K562 (cell line): Measurements from ENCODE around the gene IPO7. TPM values are rescaled to one million over a fixed set of nuclear protein-coding genes. Genes with fewer than 3 reads are reported as not detected.

Experiments used
- CREM ChIP-seq: IDR thresholded peaks from 2 replicates; pipeline ENCODE4 v1.6.1; 2014; ENCODE audit warnings: antibody characterized with exemption, low read depth
- CUX1 ChIP-seq: fragments of 200-800 bp; sonication (Bioruptor generic); IDR thresholded peaks from 2 replicates; pipeline ENCODE4 v1.6.1; 2016; ENCODE audit warnings: missing genetic modification characterization, missing compliant biosample characterization
- FOSL1 ChIP-seq: fragments of 200-800 bp; sonication (Bioruptor generic); conservative IDR thresholded peaks from 2 replicates; pipeline ENCODE4 v1.6.1; 2016; ENCODE audit warnings: missing genetic modification characterization, missing compliant biosample characterization
- FOXA3 ChIP-seq, 2 experiments: fragments of 450-650 bp in 1 of 2; sonication (generic) in 1 of 2; formaldehyde crosslinking; IDR thresholded peaks in 1 of 2; conservative IDR thresholded peaks in 1 of 2; 2 replicates each; pipeline versions ENCODE4 v1.4.0 to v1.8.0; 2020 to 2022; ENCODE audit warnings: mild to moderate bottlenecking in 2 of 2, missing genetic modification reagents in 1 of 2
- FOXK2 ChIP-seq, 2 experiments: fragments of 450-650 bp; IDR thresholded peaks in 1 of 2; conservative IDR thresholded peaks in 1 of 2; 2 replicates each; pipeline ENCODE4 v1.6.1; 2016; ENCODE audit warnings: low read depth in 2 of 2, mild to moderate bottlenecking in 1 of 2
- GTF2B ChIP-seq: IDR thresholded peaks from 2 replicates; pipeline ENCODE4 v1.6.1; 2011; ENCODE audit not compliant: insufficient read length; ENCODE audit errors: extremely low read depth
- JUN ChIP-seq, 2 experiments: sonication (generic) in 1 of 2; formaldehyde crosslinking in 1 of 2; IDR thresholded peaks; 2 replicates each; pipeline versions ENCODE4 v1.6.1 to v1.8.0; 2012 to 2022; ENCODE audit warnings: borderline replicate concordance in 2 of 2, mild to moderate bottlenecking in 2 of 2, improper control_type of control experiment in 1 of 2, low read depth in 1 of 2, low read length in 1 of 2, missing genetic modification reagents in 1 of 2
- MYC ChIP-seq, 2 experiments: fragments of 250-450 bp in 1 of 2; sonication (Bioruptor Pico) in 1 of 2; IDR thresholded peaks; 2 replicates each; pipeline versions ENCODE4 v1.5.1 to v1.6.1; 2012 to 2021; ENCODE audit warnings: low read depth in 2 of 2, borderline replicate concordance in 1 of 2, improper control_type of control experiment in 1 of 2, low read length in 1 of 2, mild to moderate bottlenecking in 1 of 2, moderate library complexity in 1 of 2
- NFIX ChIP-seq: fragments of 250-450 bp; sonication (Bioruptor Pico); IDR thresholded peaks from 2 replicates; pipeline ENCODE4 v1.4.0; 2020; ENCODE audit warnings: low read depth, mild to moderate bottlenecking, moderate library complexity
- SAFB2 ChIP-seq: fragments of 200-400 bp; formaldehyde crosslinking; IDR thresholded peaks from 2 replicates; pipeline ENCODE4 v1.6.1; 2018; ENCODE audit warnings: borderline replicate concordance, low read length, low read depth, moderate library complexity; ENCODE audit not compliant: severe bottlenecking
- TOE1 ChIP-seq, 2 experiments: fragments of 450-650 bp in 1 of 2; sonication (generic) in 1 of 2; formaldehyde crosslinking in 1 of 2; IDR thresholded peaks; 2 replicates each; pipeline versions ENCODE4 v1.7.1 to v1.8.0; 2016 to 2022; ENCODE audit warnings: borderline replicate concordance in 2 of 2, mild to moderate bottlenecking in 2 of 2, antibody characterized with exemption in 1 of 2, inconsistent platforms in 1 of 2, low read depth in 1 of 2, missing genetic modification reagents in 1 of 2, moderate library complexity in 1 of 2
- ZBTB1 ChIP-seq: sonication (generic); formaldehyde crosslinking; IDR thresholded peaks from 2 replicates; pipeline ENCODE4 v1.8.1; 2023; ENCODE audit warnings: missing genetic modification reagents, low read depth, mild to moderate bottlenecking, borderline replicate concordance
- ZFX ChIP-seq: sonication (generic); formaldehyde crosslinking; IDR thresholded peaks from 2 replicates; pipeline ENCODE4 v1.8.0; 2022; ENCODE audit warnings: mild to moderate bottlenecking, missing genetic modification reagents, moderate library complexity
- ZNF121 ChIP-seq: sonication (generic); formaldehyde crosslinking; conservative IDR thresholded peaks from 2 replicates; pipeline ENCODE4 v1.8.0; 2022; ENCODE audit warnings: missing genetic modification reagents
- ZNF655 ChIP-seq: fragments of 250-450 bp; sonication (Bioruptor Pico); IDR thresholded peaks from 2 replicates; pipeline ENCODE4 v1.5.0; 2021
- polyA plus RNA-seq, 8 experiments: library from polyadenylated mRNA; depleted of rRNA in 4 of 8; stranded (reverse) in 5 of 8; unstranded in 3 of 8; fragments of >200 nt; fragmentation: Nextera tagmentation in 2 of 8; fragmentation: Illumina TruSeq in 1 of 8; extraction: Ambion mirVana in 2 of 8; extraction: Trizol in 1 of 8; gene quantifications; 2 replicates each; pipeline versions ENCODE4 v1.2.1 to v1.2.3, GENCODE V29; 2011 to 2014; ENCODE audit warnings: inconsistent platforms in 1 of 8, missing spikeins in 1 of 8
- total RNA-seq, 7 experiments: library from RNA; depleted of rRNA in 6 of 7; stranded (reverse); fragments of >200 nt in 6 of 7; fragmentation: Illumina TruSeq in 2 of 7; extraction: Trizol in 2 of 7; gene quantifications; 2 replicates each; pipeline versions ENCODE4 v1.2.1 to v1.2.3, GENCODE V29; 2011 to 2021; ENCODE audit warnings: low replicate concordance in 1 of 7

Gene IPO7
- total and polyA plus RNA-seq, 9 of the 15 experiments (the other 6 are each of a cell fraction or from before 2014, with no cell fraction given), result 23.6 to 138 (median 110) TPM

- TF ChIP-seq CUX1 (CRISPR knock-in tag) (no peak), CREM (peak; percentile 96), FOSL1 (tag) (no peak; the same call in none of the 2 replicates), JUN (IDR thresholded peaks at IDR 0.05; ENCODE audit: borderline replicate concordance, low read depth, low read length) (peak; percentile 48; the same call in 1 of the 2 replicates), JUN (CRISPR knock-in tag; IDR thresholded peaks at IDR 0.05; ENCODE audit: borderline replicate concordance) (no peak), NFIX (CRISPR knock-in tag) (no peak), ZFX (CRISPR knock-in tag) (peak; percentile 79), ZNF121 (CRISPR knock-in tag) (no peak), GTF2B (no peak), FOXA3 (CRISPR knock-in tag; conservative IDR thresholded peaks at IDR 0.05 in 1 of 2, IDR thresholded peaks at IDR 0.05 in 1 of 2) (no peak), MYC (IDR thresholded peaks at IDR 0.05; ENCODE audit: low read depth, low read length) (peak; percentile 90), MYC (CRISPR knock-in tag; IDR thresholded peaks at IDR 0.05; ENCODE audit: borderline replicate concordance, low read depth) (peak; percentile 62; the same call in 1 of the 2 replicates), ZNF655 (CRISPR knock-in tag) (no peak), FOXK2 (conservative IDR thresholded peaks at IDR 0.05 in 1 of 2, IDR thresholded peaks at IDR 0.05 in 1 of 2; ENCODE audit: low read depth in 2 of 2) (peak; percentile 79 to 84), SAFB2 (no peak), ZBTB1 (CRISPR knock-in tag) (no peak), TOE1 (IDR thresholded peaks at IDR 0.05; ENCODE audit: borderline replicate concordance) (peak; percentile 73; the same call in 1 of the 2 replicates), TOE1 (CRISPR knock-in tag; IDR thresholded peaks at IDR 0.05; ENCODE audit: borderline replicate concordance, low read depth) (no peak)
Observed at GRCh38 chr11:9460322-9461062, 76.0 kb downstream of the IPO7 start, which contains the start of gene ZNF143 (continued).
